GM23338 (cell line): Measurements from ENCODE around the gene CLIC3. TPM values are rescaled to one million over a fixed set of nuclear protein-coding genes. Genes with fewer than 3 reads are reported as not detected.

Experiments used
- ATAC-seq: fragments of 200-7000 bp; cut with Tn5 transposase; 3 replicates; pipeline ENCODE4 v1.9.1; 2020
- DNase-seq: peaks from one replicate; pipeline ENCODE4 v3.0.0-alpha.2; 2015; ENCODE audit warnings: low spot score
- H2AFZ ChIP-seq: fragments of 200-600 bp; sonication (generic); 2 replicates; pipeline ENCODE4 v1.8.0; 2016; ENCODE audit warnings: antibody characterized with exemption, mild to moderate bottlenecking, moderate library complexity
- H3F3A ChIP-seq: fragments of 200-600 bp; sonication (generic); replicated peaks from 2 replicates; pipeline ENCODE4 v1.8.0; 2017; ENCODE audit warnings: antibody characterized with exemption, mixed run types, low read depth
- H3K27ac ChIP-seq: fragments of 200-600 bp; sonication (generic); 2 replicates; pipeline ENCODE4 v1.6.1; 2016; ENCODE audit warnings: low read depth
- H3K27me3 ChIP-seq: fragments of 200-600 bp; sonication (generic); 2 replicates; pipeline ENCODE4 v1.8.0; 2016; ENCODE audit warnings: mild to moderate bottlenecking, mixed run types, moderate library complexity; ENCODE audit not compliant: insufficient read depth
- H3K36me3 ChIP-seq: fragments of 200-600 bp; sonication (generic); 2 replicates; pipeline ENCODE4 v1.8.0; 2016; ENCODE audit warnings: mild to moderate bottlenecking; ENCODE audit not compliant: insufficient read depth
- H3K4me1 ChIP-seq: fragments of 200-600 bp; sonication (generic); 2 replicates; pipeline ENCODE4 v1.8.0; 2016; ENCODE audit warnings: mild to moderate bottlenecking, moderate library complexity; ENCODE audit not compliant: insufficient read depth
- H3K4me2 ChIP-seq: fragments of 200-600 bp; sonication (generic); 2 replicates; pipeline ENCODE4 v1.7.1; 2017; ENCODE audit warnings: mixed run types
- H3K4me3 ChIP-seq: fragments of 200-600 bp; sonication (generic); 2 replicates; pipeline ENCODE4 v1.6.1; 2016; ENCODE audit warnings: mixed run types
- H3K79me2 ChIP-seq: fragments of 200-600 bp; sonication (generic); replicated peaks from 2 replicates; pipeline ENCODE4 v1.8.0; 2017; ENCODE audit warnings: mild to moderate bottlenecking; ENCODE audit not compliant: insufficient read depth
- H3K9me2 ChIP-seq: fragments of 200-600 bp; sonication (generic); 2 replicates; pipeline ENCODE4 v1.8.0; 2017; ENCODE audit not compliant: insufficient read depth
- H4K20me1 ChIP-seq: fragments of 200-600 bp; sonication (generic); replicated peaks from 2 replicates; pipeline ENCODE4 v1.8.0; 2017; ENCODE audit warnings: mild to moderate bottlenecking; ENCODE audit not compliant: insufficient read depth
- H3K27ac Mint-ChIP-seq: 2 replicates; pipeline ENCODE4 v1.8.0; 2020; ENCODE audit warnings: inconsistent platforms, mild to moderate bottlenecking, moderate library complexity, mixed read lengths
- H3K27me3 Mint-ChIP-seq: 3 replicates; pipeline ENCODE4 v1.8.0; 2022; ENCODE audit warnings: low read depth, mild to moderate bottlenecking, moderate library complexity, mixed read lengths, inconsistent platforms; ENCODE audit not compliant: insufficient read depth, poor library complexity
- H3K36me3 Mint-ChIP-seq: 3 replicates; pipeline ENCODE4 v1.8.0; 2021; ENCODE audit warnings: low read depth, mild to moderate bottlenecking, inconsistent platforms, moderate library complexity, mixed read lengths
- H3K4me1 Mint-ChIP-seq: 3 replicates; pipeline ENCODE4 v1.8.0; 2020; ENCODE audit warnings: mild to moderate bottlenecking, inconsistent platforms, mixed read lengths
- H3K4me3 Mint-ChIP-seq: 3 replicates; pipeline ENCODE4 v1.8.0; 2021; ENCODE audit warnings: moderate library complexity, mild to moderate bottlenecking, inconsistent platforms, mixed read lengths
- H3K9me3 Mint-ChIP-seq: 3 replicates; pipeline ENCODE4 v1.8.0; 2020; ENCODE audit warnings: moderate library complexity, mild to moderate bottlenecking, inconsistent platforms, mixed read lengths
- CTCF ChIP-seq, 2 experiments: fragments of 200-600 bp in 1 of 2; sonication (generic) in 1 of 2; conservative IDR thresholded peaks; 2 replicates each; pipeline versions ENCODE4 v1.5.1 to v1.6.1; 2016 to 2017; ENCODE audit warnings: antibody characterized with exemption in 2 of 2, low read depth in 2 of 2, mild to moderate bottlenecking in 2 of 2, moderate library complexity in 1 of 2
- ETS1 ChIP-seq: IDR thresholded peaks from 2 replicates; pipeline ENCODE4 v1.6.1; 2016; ENCODE audit warnings: antibody characterized with exemption
- EZH2 ChIP-seq: fragments of 200-600 bp; sonication (generic); IDR thresholded peaks from one replicate; pipeline ENCODE4 v1.8.0; 2017; ENCODE audit warnings: antibody characterized with exemption, mild to moderate bottlenecking, low read depth; ENCODE audit not compliant: unreplicated experiment
- EZH2phosphoT487 ChIP-seq: fragments of 200-600 bp; sonication (generic); IDR thresholded peaks from one replicate; pipeline ENCODE4 v1.8.1; 2018; ENCODE audit warnings: antibody characterized with exemption; ENCODE audit not compliant: unreplicated experiment
- JUNB ChIP-seq: IDR thresholded peaks from one replicate; pipeline ENCODE4 v1.6.1; 2016; ENCODE audit warnings: antibody characterized with exemption; ENCODE audit not compliant: unreplicated experiment
- STAT1 ChIP-seq: IDR thresholded peaks from one replicate; pipeline ENCODE4 v1.6.1; 2016; ENCODE audit warnings: antibody characterized with exemption; ENCODE audit not compliant: unreplicated experiment
- ZNF331 ChIP-seq: fragments of 250-450 bp; sonication (Bioruptor Pico); IDR thresholded peaks from 2 replicates; pipeline ENCODE4 v1.5.0; 2020; ENCODE audit warnings: low read depth, mild to moderate bottlenecking, moderate library complexity
- ZNF462 ChIP-seq: fragments of 250-450 bp; sonication (Bioruptor Pico); IDR thresholded peaks from 2 replicates; pipeline ENCODE4 v1.5.0; 2020; ENCODE audit warnings: mild to moderate bottlenecking, moderate library complexity
- polyA plus RNA-seq: library from polyadenylated mRNA; unstranded; fragments of >200 nt; fragmentation: Nextera tagmentation; extraction: Ambion mirVana; gene quantifications from 2 replicates; pipeline ENCODE4 v1.2.1, GENCODE V29; 2016
- total RNA-seq: library from RNA; depleted of rRNA; stranded (reverse); fragments of >200 nt; shearing (Covaris generic); gene quantifications from 2 replicates; pipeline ENCODE4 v1.2.3, GENCODE V29; 2014

The CLIC3 gene
- total and polyA plus RNA-seq, 2 experiments from 2014 or later: 0.53 to 0.56 TPM

GRCh38 chr9:137015540-137015930 lies 19.2 kb upstream of the CLIC3 start:
- no peak for DNase-seq
- H3K27ac ChIP-seq: no peak overlapping the region
- no peaks in the 10 kb centered on the region for H3K4me1 ChIP-seq
- no peak for TF ChIP-seq JUNB
- no peak for TF ChIP-seq CTCF (conservative IDR thresholded peaks at IDR 0.05; ENCODE audit: low read depth in 2 of 2)
- TF ChIP-seq ETS1: no peak
- no peak for TF ChIP-seq STAT1
- TF ChIP-seq ZNF331 (CRISPR knock-in tag): no peak
- TF ChIP-seq EZH2: no peak
- TF ChIP-seq EZH2phosphoT487: no peak
- no peak for TF ChIP-seq ZNF462 (CRISPR knock-in tag)
- ATAC-seq: no peak
- Mint-ChIP-seq H3K27me3 (peaks cover 4% of the 10 kb centered on the region), H3K27ac (no peak overlapping the region), H3K36me3 (peaks cover 2% of the 10 kb centered on the region; the same call in 1 of the 3 replicates), H3K9me3 (no peaks in the 10 kb centered on the region), H3K4me3 (no peak overlapping the region), H3K4me1 (no peaks in the 10 kb centered on the region)
- no peaks in the 10 kb centered on the region for H3F3A ChIP-seq
- H3K4me2 ChIP-seq: no peak overlapping the region
- H3K4me3 ChIP-seq: no peak overlapping the region
- no peaks in the 10 kb centered on the region for H3K79me2 ChIP-seq
- H3K36me3 ChIP-seq: no peaks in the 10 kb centered on the region
- no peaks in the 10 kb centered on the region for H4K20me1 ChIP-seq
- H2AFZ ChIP-seq: no peak overlapping the region
- H3K27me3 ChIP-seq: no peaks in the 10 kb centered on the region
- H3K9me2 ChIP-seq: no peaks in the 10 kb centered on the region
